Sciatic nerve (tissue), 2 donors: ENCODE results near the gene WNT2B. TPM values are rescaled to one million over a fixed set of nuclear protein-coding genes. Genes with fewer than 3 reads are reported as not detected.

Experiments
- ATAC-seq: fragments of 200-7000 bp; cut with Tn5 transposase; one replicate; pipeline ENCODE4 v1.9.1; 2020; ENCODE audit warnings: mild to moderate bottlenecking, moderate library complexity
- DNase-seq: peaks from one replicate; pipeline ENCODE4 v3.0.0-alpha.2; 2020; ENCODE audit warnings: low spot score
- intact Hi-C: fragments of 100-400 bp; cut with DNase I; formaldehyde crosslinking; loops from one replicate; pipeline ENCODE4 v1.14.2; 2022
- total RNA-seq: library from RNA; stranded (reverse); fragmentation: NEBNext Ultra II Directional; extraction: Animal tissue kit (Norgen Biotek cat#: 25700); gene quantifications from one replicate; pipeline ENCODE4 v1.2.1, GENCODE V29; 2021
- donor health status: DM: no; HTN: no; CAD: no.
- donor health status: DM: no; HTN: no; CAD: no.

Gene WNT2B
- total RNA-seq, 1 donor from 2014 or later: 10.9 TPM

DNA sequence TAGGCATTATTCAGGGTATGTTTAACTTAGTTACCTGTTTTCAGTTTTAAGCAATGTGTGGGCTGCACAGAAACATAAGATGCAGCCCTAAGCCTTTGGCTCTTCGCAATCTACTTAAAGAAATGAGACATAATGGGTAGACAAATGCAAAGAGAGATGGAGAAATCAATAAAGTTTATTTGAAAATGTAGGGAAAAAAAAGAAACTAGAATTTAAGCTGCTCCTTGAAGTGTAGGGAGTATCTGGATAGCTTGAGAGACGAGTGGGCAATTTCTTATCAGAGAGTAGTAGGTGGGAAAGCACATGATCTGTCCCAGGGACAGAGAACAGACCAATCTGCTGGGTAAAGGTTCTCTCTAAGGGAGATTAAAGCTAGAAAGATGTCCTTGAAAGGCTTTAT lies 8.9 kb downstream of the WNT2B start:
- no peak for DNase-seq
- ATAC-seq: no peak
- intact Hi-C loops: no loop called here

DNA sequence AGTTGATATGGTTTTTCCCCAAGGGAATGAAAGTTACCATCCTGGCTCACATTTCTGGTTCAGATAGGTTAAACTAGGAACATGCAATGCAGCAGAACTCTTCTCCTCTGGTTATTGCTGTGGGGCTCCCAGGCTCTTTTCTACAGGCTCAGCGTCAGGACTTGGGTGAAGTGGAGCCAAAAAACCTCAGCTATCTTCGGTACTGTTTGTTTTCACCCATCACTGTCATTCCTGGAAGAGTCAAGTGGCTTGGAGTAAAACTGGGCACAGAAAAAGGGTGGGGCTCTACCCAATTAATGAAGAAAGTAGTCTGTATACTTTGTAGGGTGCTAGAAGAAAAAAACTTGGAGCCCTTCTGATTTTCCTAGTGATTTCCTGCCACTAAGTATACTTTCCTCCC lies 9.4 kb downstream of the WNT2B start:
- ATAC-seq (no peak), DNase-seq (no peak)
- intact Hi-C loops: no loop called here

GRCh38 chr1:112520166-112520565 lies 11.4 kb downstream of the WNT2B start:
- no peak for ATAC-seq
- intact Hi-C loops: no loop called here
- no peak for DNase-seq

GRCh38 chr1:112522621-112523020 lies 13.9 kb downstream of the WNT2B start:
- ATAC-seq (no peak), DNase-seq (no peak)
- intact Hi-C loops: no loop called here

GRCh38 chr1:112524251-112524650 lies 15.5 kb downstream of the WNT2B start:
- DNase-seq: no peak
- peak; percentile 41 for ATAC-seq
- intact Hi-C loops: no loop called here

GRCh38 chr1:112524986-112525385 lies 16.2 kb downstream of the WNT2B start:
- ATAC-seq: no peak
- intact Hi-C loops: no loop called here
- no peak for DNase-seq

GRCh38 chr1:112527266-112528010 lies 18.7 kb downstream of the WNT2B start:
- DNase-seq (no peak), ATAC-seq (no peak)
- intact Hi-C loops: no loop called here

GRCh38 chr1:112528076-112528475 lies 19.3 kb downstream of the WNT2B start:
- ATAC-seq (no peak), DNase-seq (no peak)
- intact Hi-C loops: no loop called here

- ATAC-seq (no peak), DNase-seq (no peak)
- intact Hi-C loops: no loop called here
Measured at GRCh38 chr1:112529301-112529700, 20.5 kb downstream of the WNT2B start.

GRCh38 chr1:112530832-112531231 lies 22.1 kb downstream of the WNT2B start:
- ATAC-seq: no peak
- intact Hi-C loops: no loop called here

DNA sequence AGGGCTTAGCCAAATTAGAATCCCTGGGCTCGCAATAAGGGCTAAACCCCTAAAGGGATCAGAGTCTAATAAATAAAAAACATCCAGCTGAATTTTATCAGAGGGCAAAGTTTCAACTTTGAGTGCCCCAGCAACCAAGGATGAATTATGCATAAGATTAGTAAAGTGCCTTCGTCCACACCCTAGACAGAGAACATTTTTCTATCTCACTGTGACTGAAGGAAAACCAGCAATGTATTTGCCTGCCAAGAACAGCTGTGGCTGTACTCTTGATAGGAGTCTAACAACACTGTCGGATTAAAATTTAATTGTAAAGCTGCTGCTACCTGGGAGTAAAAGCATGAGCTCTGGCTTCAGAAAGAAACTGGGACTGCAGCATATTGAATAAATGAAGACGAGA lies 23.3 kb downstream of the WNT2B start:
- ATAC-seq (no peak), DNase-seq (no peak)
- intact Hi-C loops: no loop called here

More at GRCh38 chr1:112530832-112531231, 22.1 kb downstream of the WNT2B start:
- no peak for DNase-seq

- ATAC-seq: no peak
- intact Hi-C loops: no loop called here
- no peak for DNase-seq
Measured at GRCh38 chr1:112533029-112533428, 24.3 kb downstream of the WNT2B start.

GRCh38 chr1:112536561-112536960 lies 27.8 kb downstream of the WNT2B start:
- intact Hi-C loops: no loop called here
- no peak for DNase-seq
- no peak for ATAC-seq

DNA sequence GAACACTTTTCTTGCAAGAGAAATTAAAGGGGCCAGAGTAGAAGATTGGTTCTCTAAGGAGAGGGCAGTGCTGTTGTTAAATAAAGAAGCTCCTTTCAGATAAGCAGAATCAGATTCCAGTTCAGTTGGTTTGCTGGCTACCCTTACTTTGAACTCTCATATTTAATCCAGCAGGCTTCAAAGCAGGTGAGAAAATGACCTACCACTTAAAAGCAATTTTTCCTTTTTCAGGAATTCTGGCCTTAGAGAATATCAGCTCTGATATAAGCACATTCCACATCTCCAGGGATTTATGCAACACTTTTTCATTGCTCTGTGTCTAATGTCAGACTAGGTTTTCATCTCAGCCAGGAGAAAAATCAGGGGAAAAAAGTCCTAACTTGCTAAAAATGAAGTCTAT lies 28.7 kb downstream of the WNT2B start:
- DNase-seq (no peak), ATAC-seq (no peak)
- intact Hi-C loops: no loop called here

DNA sequence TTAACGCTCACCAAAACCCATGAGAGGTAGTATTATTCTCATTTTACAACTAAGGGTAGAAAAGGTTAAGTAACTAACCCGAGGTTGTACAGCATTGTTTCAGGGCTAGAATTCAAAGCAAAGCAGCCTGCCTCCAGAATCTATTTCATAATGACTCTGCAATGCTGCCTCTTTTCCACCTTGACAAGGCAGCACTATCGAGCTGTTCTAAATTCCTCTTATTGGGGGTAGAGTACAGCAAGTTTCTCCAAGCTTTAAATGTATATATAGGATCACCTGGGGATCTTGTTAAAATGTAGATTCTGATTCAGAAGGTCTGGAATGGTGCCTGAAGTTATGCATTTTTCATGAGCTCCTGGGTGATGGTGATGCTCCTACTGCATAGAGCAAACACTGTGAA lies 30.1 kb downstream of the WNT2B start:
- ATAC-seq (no peak), DNase-seq (no peak)
- intact Hi-C loops: no loop called here

- no peak for ATAC-seq
- intact Hi-C loops: no loop called here
Measured at GRCh38 chr1:112540226-112540794, 31.5 kb downstream of the WNT2B start.

DNA sequence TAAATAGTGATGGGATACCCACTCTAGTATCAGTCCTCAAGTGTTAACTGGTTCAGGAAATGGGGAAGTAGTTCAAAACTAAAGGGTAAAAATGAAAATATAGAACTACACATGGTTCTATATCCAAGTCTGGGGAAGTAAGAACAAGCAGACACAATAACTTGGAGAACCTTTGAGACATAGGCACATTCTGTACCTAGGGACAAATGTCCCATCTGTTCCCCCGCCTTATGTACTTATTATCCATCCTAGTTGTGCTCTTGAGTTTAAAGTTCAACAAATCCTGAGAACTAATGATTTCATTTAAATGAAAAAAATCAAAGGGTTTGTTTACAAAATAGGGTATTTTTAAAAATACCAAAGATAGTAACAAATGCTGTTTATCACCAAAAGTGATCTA lies 32.5 kb downstream of the WNT2B start:
- ATAC-seq: no peak
- intact Hi-C loops: no loop called here
- DNase-seq: no peak

More at GRCh38 chr1:112540226-112540794, 31.5 kb downstream of the WNT2B start:
- DNase-seq: no peak

DNA sequence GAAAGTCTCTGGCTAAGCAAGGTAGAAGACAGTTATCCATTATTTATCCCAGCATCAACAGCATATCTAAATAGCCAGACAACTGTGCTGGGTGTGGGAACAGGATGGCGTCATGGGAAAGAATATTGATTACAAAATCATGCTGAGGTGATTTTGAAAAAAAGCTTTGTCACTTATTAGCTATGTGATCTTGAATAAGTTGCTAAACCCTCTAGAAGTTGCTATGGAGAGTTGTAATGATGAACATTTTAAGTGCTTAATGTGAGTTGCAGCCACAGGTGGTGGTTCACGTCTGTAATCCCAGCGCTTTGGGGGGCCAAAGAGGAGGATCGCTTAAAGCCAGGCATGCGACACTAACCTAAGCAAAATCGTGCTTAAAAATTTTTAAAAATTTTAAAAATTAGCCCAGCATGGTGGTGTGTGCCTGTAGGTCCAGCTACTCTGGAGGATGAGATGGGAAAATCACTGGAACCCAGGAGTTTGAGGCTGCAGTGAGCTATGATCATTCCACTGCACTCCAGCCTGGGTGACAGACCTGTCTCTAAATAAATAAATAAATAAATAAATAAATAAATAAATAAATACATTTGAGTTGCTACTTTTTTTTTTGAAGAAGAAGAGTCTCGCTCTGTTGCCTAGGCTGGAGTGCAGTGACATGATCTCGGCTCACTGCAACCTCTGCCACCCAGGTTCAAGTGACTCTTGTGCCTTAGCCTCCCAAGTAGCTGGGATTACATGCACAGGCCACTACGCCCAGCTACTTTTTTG lies 33.6 kb downstream of the WNT2B start:
- ATAC-seq: no peak

DNA sequence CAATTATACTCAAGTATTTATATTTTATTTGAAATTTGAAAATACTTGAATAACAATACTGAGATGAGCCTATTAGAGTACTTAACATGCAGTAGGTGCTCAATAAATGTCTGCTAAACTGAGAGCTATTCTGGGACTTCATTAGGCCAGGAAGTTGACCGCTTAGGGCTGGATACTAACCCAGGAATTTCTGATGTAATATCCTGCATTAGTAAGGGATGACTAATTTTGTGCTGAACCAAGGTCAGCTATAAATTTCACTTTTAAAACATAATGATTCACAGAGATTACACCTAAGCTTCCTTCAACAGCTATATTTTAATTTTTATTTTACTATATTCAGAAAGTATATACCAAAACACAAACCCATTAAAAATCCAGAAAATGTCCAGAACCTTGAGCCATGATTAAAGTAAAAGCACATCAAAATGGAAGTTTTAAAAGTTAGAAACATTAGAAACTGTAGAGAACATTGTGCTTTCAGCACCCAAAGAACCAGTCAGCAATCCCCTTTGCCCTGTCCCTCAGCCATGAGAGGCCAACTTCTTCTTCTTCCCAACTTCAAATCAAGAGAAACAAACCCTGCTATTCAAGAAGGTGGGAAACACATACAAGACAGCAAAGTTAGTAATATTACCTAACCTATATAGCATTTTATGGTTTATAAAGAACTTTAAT lies 35.4 kb downstream of the WNT2B start:
- DNase-seq (no peak), ATAC-seq (no peak)
- intact Hi-C loops: no loop called here

More for the DNA sequence above, 33.6 kb downstream of the WNT2B start:
- no peak for DNase-seq
- intact Hi-C loops: no loop called here

DNA sequence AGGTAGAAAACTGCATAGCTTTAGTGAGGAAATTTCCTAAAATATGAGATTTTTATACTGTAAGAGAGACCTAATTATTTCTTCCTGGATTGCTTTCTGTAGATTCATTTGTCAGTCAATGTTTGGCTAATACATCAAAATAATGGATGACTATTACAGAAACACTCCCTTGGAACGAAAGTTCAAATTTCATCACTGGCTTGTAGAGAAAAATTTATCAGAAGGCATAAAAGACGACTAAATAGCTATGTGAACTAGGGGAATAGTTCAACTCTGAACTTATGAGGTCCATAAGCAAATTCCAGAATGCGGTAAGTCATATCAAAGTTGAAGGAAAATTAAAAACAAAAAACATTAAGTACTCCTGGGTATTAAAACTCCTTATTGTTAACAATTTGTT lies 36.0 kb downstream of the WNT2B start:
- intact Hi-C loops: no loop called here
- ATAC-seq (no peak), DNase-seq (no peak)
